Epithelial cell of proximal tubule (primary cell): ENCODE measurements around the gene SCML1. TPM values are rescaled to one million over a fixed set of nuclear protein-coding genes. Genes with fewer than 3 reads are reported as not detected.

Source experiments
- DNase-seq: peaks from one replicate; pipeline ENCODE4 v3.0.0-alpha.2; 2011; ENCODE audit warnings: low read depth
- H3K4me3 ChIP-seq: 2 replicates; pipeline ENCODE4 v1.5.1; 2011; ENCODE audit warnings: low read depth, mild to moderate bottlenecking, low read length
- CTCF ChIP-seq: conservative IDR thresholded peaks from 2 replicates; pipeline ENCODE4 v1.5.1; 2012; ENCODE audit warnings: low read depth, mild to moderate bottlenecking, low read length
- total RNA-seq: library from RNA; depleted of rRNA; stranded (reverse); fragments of >200 nt; gene quantifications from 2 replicates; pipeline ENCODE4 v1.2.3, GENCODE V29; 2015

The SCML1 gene
- total RNA-seq, result 4.4 and 6.8 TPM in 2 replicates

GRCh38 chrX:17736856-17737709, at the start of gene SCML1:
TSS of gene SCML1 (plus strand) at chrX:17737493. CDS start at chrX:17744187, 6,694 bp downstream.
- H3K4me3 ChIP-seq, result peak within 1 kb of the TSS; percentile 78
- no peak for TF ChIP-seq CTCF
- DNase-seq, result peak; percentile 69

- TF ChIP-seq CTCF, result no peak
Measured at GRCh38 chrX:17687648-17688047, 49.6 kb upstream of the SCML1 start.

GRCh38 chrX:17689971-17690409, 47.3 kb upstream of the SCML1 start:
- no peak for DNase-seq
- H3K4me3 ChIP-seq, result no peak overlapping the region
- peak; percentile 58 for TF ChIP-seq CTCF

More at GRCh38 chrX:17687648-17688047, 49.6 kb upstream of the SCML1 start:
- DNase-seq, result no peak
- H3K4me3 ChIP-seq, result no peak overlapping the region

GRCh38 chrX:17692709-17693346, 44.5 kb upstream of the SCML1 start:
- no peak for DNase-seq
- no peak overlapping the region for H3K4me3 ChIP-seq
- TF ChIP-seq CTCF, result no peak

- DNase-seq, result no peak
- no peak for TF ChIP-seq CTCF
- no peak overlapping the region for H3K4me3 ChIP-seq
Measured at GRCh38 chrX:17697191-17697590, 40.1 kb upstream of the SCML1 start.

GRCh38 chrX:17700976-17701375, 36.3 kb upstream of the SCML1 start:
- H3K4me3 ChIP-seq, result no peak overlapping the region
- no peak for TF ChIP-seq CTCF
- no peak for DNase-seq

GRCh38 chrX:17703201-17703600, 34.1 kb upstream of the SCML1 start:
- TF ChIP-seq CTCF, result no peak

More at GRCh38 chrX:17703201-17703600, 34.1 kb upstream of the SCML1 start:
- no peak overlapping the region for H3K4me3 ChIP-seq
- DNase-seq, result no peak
